Measurements from ENCODE around the gene KLF15.

- TF ChIP-seq CTCF (IDR thresholded peaks at IDR 0.05 in 2 of 3, conservative IDR thresholded peaks at IDR 0.05 in 1 of 3; ENCODE audit: borderline replicate concordance in 1 of 3, insufficient read depth in 1 of 3, low read depth in 2 of 3, low read length in 2 of 3) (no peak), YY1 (IDR thresholded peaks at IDR 0.05; ENCODE audit: extremely low read depth, insufficient replicate concordance, low read depth, low read length) (no peak), FOSL1 (IDR thresholded peaks at IDR 0.05; ENCODE audit: low read depth) (no peak), POLR2AphosphoS5 (IDR thresholded peaks at IDR 0.05; ENCODE audit: low read depth, low read length) (no peak), SRF (IDR thresholded peaks at IDR 0.05; ENCODE audit: low read depth) (no peak), EGR1 (IDR thresholded peaks at IDR 0.05; ENCODE audit: low read depth) (no peak), SIN3A (IDR thresholded peaks at IDR 0.05; ENCODE audit: low read depth) (no peak)
Observed at GRCh38 chr3:126349071-126349470, 8.1 kb downstream of the KLF15 start.

All from HCT116 (cell line).